Measurements from ENCODE around the gene ZNF592. TPM values are rescaled to one million over a fixed set of nuclear protein-coding genes. Genes with fewer than 3 reads are reported as not detected.
A peak's percentile ranks its signal among the peaks of the same experiment; 100 is the strongest.
"Not testable (repeated sequence)": the region's sequence is repeated elsewhere in the genome, so short reads cannot be mapped to it uniquely, and the experiment has no call there.

ZNF592 gene
- total and polyA plus RNA-seq, 7 donors = 6.0 to 20.4 (median 13.6) TPM

DNA sequence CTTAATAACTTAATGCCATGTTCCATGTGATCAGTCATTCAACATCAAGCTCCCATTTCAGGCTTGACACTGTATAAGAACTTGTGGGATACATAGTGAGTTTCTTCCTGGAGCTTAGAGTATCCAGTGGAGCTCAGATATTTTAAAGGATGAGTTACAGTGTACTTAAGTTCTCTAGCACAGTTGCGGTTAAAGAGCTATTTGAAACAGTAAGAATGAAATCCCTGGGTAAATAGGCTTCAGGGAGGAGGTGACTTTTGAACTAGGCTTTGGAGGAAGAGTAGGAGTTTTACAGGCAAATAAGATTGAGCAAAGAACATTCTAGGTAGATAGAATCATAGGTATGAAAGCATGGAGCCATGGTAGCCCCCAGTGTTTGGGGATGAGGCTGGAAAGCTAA is 3.8 kb downstream of the ZNF592 start:
- Histone ChIP-seq H3K4me1 (peaks cover 0 to 69% (median 48%) of the 10 kb centered on the region in 4 donors), H3K36me3 (no peaks in the 10 kb centered on the region), H3K27ac (peak overlapping the region in 2 of 4 donors; percentile 25 to 38), H3K9me3 (no peaks in the 10 kb centered on the region), H3K27me3 (no peaks in the 10 kb centered on the region), H3K4me3 (no peak overlapping the region)
- WGBS, 2 donors = 89 to 93% methylated on average over 1 of the region's 1 CpG
- DNase-seq = no peak
- intact Hi-C loops (cut with DNase I) = no loop called here
- TF ChIP-seq POLR2AphosphoS5 (IDR thresholded peaks at IDR 0.05) = no peak
- TF ChIP-seq POLR2A (IDR thresholded peaks at IDR 0.05) = no peak
- TF ChIP-seq EP300 (IDR thresholded peaks at IDR 0.05) = no peak
- TF ChIP-seq, protein P1, sequence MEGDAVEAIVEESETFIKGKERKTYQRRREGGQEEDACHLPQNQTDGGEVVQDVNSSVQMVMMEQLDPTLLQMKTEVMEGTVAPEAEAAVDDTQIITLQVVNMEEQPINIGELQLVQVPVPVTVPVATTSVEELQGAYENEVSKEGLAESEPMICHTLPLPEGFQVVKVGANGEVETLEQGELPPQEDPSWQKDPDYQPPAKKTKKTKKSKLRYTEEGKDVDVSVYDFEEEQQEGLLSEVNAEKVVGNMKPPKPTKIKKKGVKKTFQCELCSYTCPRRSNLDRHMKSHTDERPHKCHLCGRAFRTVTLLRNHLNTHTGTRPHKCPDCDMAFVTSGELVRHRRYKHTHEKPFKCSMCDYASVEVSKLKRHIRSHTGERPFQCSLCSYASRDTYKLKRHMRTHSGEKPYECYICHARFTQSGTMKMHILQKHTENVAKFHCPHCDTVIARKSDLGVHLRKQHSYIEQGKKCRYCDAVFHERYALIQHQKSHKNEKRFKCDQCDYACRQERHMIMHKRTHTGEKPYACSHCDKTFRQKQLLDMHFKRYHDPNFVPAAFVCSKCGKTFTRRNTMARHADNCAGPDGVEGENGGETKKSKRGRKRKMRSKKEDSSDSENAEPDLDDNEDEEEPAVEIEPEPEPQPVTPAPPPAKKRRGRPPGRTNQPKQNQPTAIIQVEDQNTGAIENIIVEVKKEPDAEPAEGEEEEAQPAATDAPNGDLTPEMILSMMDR (IDR thresholded peaks at IDR 0.05) = no peak

DNA sequence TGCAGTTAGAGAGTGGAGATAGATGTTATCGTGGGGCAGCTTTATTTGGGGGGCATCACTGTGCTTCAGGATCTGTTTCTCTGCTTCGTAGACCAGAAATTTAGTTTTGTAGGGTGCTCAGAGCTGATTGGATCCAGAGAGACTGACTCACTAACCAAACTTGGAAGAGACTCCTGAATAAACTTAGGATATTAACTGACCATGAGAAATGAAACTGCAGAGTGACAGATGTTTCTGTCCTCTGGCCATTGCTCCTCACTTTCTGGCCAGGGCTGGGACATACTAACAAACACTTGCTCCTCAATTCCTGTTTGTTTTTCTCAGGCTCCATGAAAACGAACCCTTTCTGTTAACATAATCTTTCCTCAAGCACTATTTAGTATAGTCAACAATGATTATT is 4.3 kb downstream of the ZNF592 start:
- intact Hi-C loops (cut with DNase I) = no loop called here
- no peak for DNase-seq
- 44 to 63% methylated on average over 3 of the region's 3 CpGs for WGBS, 2 donors
- TF ChIP-seq, protein P1 (IDR thresholded peaks at IDR 0.05) = no peak
- no peak for TF ChIP-seq EP300 (IDR thresholded peaks at IDR 0.05)
- TF ChIP-seq POLR2AphosphoS5 (IDR thresholded peaks at IDR 0.05) = no peak
- no peak for TF ChIP-seq POLR2A (IDR thresholded peaks at IDR 0.05)
- Histone ChIP-seq H3K27me3 (no peaks in the 10 kb centered on the region), H3K27ac (peak overlapping the region in 2 of 4 donors; percentile 25 to 38), H3K9me3 (no peaks in the 10 kb centered on the region), H3K4me1 (peaks cover 0 to 66% (median 46%) of the 10 kb centered on the region in 4 donors), H3K36me3 (no peaks in the 10 kb centered on the region), H3K4me3 (no peak overlapping the region)

DNA sequence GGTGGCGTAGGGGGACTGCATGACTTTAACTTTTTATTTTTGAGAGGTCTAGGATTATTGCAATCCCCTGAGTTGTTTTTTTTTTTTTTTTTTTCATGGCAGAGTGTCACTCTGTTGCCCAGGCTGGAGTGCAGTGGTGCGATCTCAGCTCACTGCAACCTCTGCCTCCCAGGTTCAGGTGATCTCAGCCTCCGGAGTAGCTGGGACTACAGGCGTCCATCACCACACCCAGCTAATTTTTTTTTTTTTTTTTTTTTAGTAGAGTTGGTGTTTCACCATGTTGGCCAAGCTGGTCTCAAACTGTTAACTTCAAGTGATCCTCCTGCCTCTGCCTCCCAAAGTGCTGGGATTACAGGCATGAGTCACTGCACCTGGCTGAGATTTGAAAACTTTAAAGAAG is 6.5 kb downstream of the ZNF592 start:
- H3K27ac ChIP-seq; DNase-seq; H3K27me3 ChIP-seq; intact Hi-C loops (cut with DNase I); H3K9me3 ChIP-seq; H3K36me3 ChIP-seq; H3K4me3 ChIP-seq: not testable (repeated sequence)
- 49 to 83% methylated on average over 4 of the region's 4 CpGs for WGBS, 2 donors
- H3K4me1 ChIP-seq = peaks cover 0 to 70% (median 51%) of the 10 kb centered on the region in 4 donors

DNA sequence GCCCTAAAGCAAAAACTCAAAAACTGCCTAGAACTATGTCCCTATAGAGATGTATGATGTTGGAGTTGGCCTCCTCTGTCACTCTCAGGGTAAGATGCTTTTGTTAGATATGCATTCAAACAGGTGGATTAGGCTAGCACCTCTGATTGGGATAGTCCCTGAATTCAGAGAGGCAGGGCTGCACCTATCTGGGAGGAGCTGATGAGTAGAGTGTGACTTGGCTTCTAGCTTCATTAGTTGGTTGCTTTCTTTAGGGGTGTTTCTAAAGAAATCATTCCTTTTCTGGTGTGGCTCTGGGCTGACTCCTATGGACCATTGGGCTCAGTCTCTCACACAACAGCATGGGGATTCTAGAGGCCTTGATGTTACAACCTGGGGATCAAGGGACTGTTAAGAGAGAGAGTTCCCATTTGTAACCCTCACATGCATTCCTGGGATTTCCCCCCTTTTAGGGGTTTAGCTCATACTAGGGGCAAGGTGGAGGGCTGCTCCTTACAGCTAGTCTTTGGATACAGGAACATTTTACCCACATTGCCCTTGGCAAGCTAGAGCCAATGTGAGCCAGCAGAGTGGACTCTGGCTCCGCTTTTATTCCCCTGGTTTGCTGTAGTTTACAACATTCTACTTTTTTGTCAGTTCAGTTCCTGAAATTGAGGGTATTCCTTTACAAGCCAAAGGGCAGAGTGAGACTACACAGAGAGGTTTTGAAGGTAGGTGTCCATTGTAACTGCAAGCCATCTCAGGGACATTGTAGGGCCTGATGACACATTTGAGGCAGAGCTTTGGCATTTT is 7.5 kb downstream of the ZNF592 start:
- Histone ChIP-seq H3K4me1 (peaks cover 0 to 70% (median 46%) of the 10 kb centered on the region in 4 donors), H3K27ac (no peak overlapping the region), H3K9me3 (no peaks in the 10 kb centered on the region), H3K36me3 (no peaks in the 10 kb centered on the region), H3K4me3 (no peak overlapping the region), H3K27me3 (no peaks in the 10 kb centered on the region)
- WGBS, 2 donors = 26 to 80% methylated on average over 1 of the region's 1 CpG
- intact Hi-C loops (cut with DNase I) = no loop called here
- no peak for TF ChIP-seq POLR2A (IDR thresholded peaks at IDR 0.05)
- TF ChIP-seq, protein P1 (IDR thresholded peaks at IDR 0.05) = no peak
- TF ChIP-seq POLR2AphosphoS5 (IDR thresholded peaks at IDR 0.05) = no peak
- no peak for TF ChIP-seq EP300 (IDR thresholded peaks at IDR 0.05)
- no peak for DNase-seq

DNA sequence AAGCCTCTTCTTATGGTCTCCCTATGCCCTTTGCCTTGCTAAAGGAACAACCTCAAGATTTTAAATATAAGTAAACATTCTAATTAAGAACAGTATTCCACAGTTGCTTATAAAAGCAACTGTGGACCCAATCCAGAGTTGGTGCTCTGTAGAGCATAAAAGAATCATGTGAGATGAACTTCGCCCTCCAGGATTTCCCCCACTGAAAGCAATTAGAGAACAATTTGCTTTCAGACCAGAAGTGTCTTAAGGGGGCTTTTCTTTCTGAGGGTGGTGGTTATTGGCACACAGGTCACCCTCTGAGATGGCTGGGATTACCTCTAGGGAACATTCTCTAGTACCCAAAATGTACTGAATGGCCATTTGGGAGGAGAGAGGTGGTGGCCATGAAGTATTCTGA is 10.6 kb downstream of the ZNF592 start:
- intact Hi-C loops (cut with DNase I) = no loop called here
- Histone ChIP-seq H3K9me3 (no peaks in the 10 kb centered on the region), H3K36me3 (no peaks in the 10 kb centered on the region), H3K4me1 (peaks cover 0 to 69% (median 50%) of the 10 kb centered on the region in 4 donors), H3K27ac (no peak overlapping the region), H3K27me3 (no peaks in the 10 kb centered on the region), H3K4me3 (no peak overlapping the region)
- DNase-seq = no peak
- TF ChIP-seq, protein P1 (IDR thresholded peaks at IDR 0.05) = no peak
- TF ChIP-seq EP300 (IDR thresholded peaks at IDR 0.05) = no peak
- TF ChIP-seq POLR2AphosphoS5 (IDR thresholded peaks at IDR 0.05) = no peak
- TF ChIP-seq POLR2A (IDR thresholded peaks at IDR 0.05) = no peak
- 25 to 40% methylated on average over 1 of the region's 1 CpG for WGBS, 2 donors

All from sigmoid colon (tissue), 7 donors.